SU-DHL-6 (cell line): Measurements from ENCODE around the gene LCN9.

Source experiments
- CTCF ChIP-seq: fragments of 200-600 bp; sonication (generic); IDR thresholded peaks from one replicate; pipeline ENCODE4 v1.5.1; 2017; ENCODE audit warnings: antibody characterized with exemption, mild to moderate bottlenecking, low read length, moderate library complexity; ENCODE audit not compliant: insufficient read depth, poor library complexity, severe bottlenecking
- EZH2phosphoT487 ChIP-seq: fragments of 200-600 bp; sonication (generic), shearing (Covaris generic); conservative IDR thresholded peaks from 2 replicates; pipeline ENCODE4 v1.6.1; 2018; ENCODE audit warnings: mild to moderate bottlenecking, antibody characterized with exemption, low read length, moderate library complexity, mixed read lengths

- TF ChIP-seq CTCF (no peak), EZH2phosphoT487 (no peak)
These were observed 42.3 kb downstream of the LCN9 start for GRCh38 chr9:135705376-135705775.
